Prostate gland (tissue), 1 donor: Measurements from ENCODE around the gene GATAD1.

Experiments used
- POLR2A ChIP-seq: fragments of 450-650 bp; IDR thresholded peaks from one replicate; pipeline ENCODE4 v1.6.1; 2016; ENCODE audit warnings: antibody characterized with exemption, mild to moderate bottlenecking
- POLR2AphosphoS5 ChIP-seq: sonication (generic); formaldehyde crosslinking; IDR thresholded peaks from one replicate; pipeline ENCODE4 v1.6.1; 2017; ENCODE audit warnings: antibody characterized with exemption

GRCh38 chr7:92402920-92403759 is 44.1 kb upstream of the GATAD1 start:
- TF ChIP-seq POLR2A (no peak), POLR2AphosphoS5 (peak; percentile 37)
